Mesothelial cell of epicardium (in vitro differentiated cells): ENCODE results near the gene CACNA1B. TPM values are rescaled to one million over a fixed set of nuclear protein-coding genes. Genes with fewer than 3 reads are reported as not detected.
A peak's percentile ranks its signal among the peaks of the same experiment; 100 is the strongest.
"Not testable (repeated sequence)": the region's sequence is repeated elsewhere in the genome, so short reads cannot be mapped to it uniquely, and the experiment has no call there.

Experiments
- DNase-seq, 2 experiments: peaks; one replicate each; pipeline ENCODE4 v3.0.0; 2021; ENCODE audit warnings: low spot score in 2 of 2; ENCODE audit not compliant: unreplicated experiment in 2 of 2
- H3K27ac Mint-ChIP-seq: 2 replicates; pipeline ENCODE4 v1.8.0; 2021; ENCODE audit warnings: mixed read lengths
- H3K27me3 Mint-ChIP-seq: 2 replicates; pipeline ENCODE4 v1.8.0; 2021; ENCODE audit warnings: low read depth, mixed read lengths
- H3K36me3 Mint-ChIP-seq: 2 replicates; pipeline ENCODE4 v1.8.0; 2021; ENCODE audit warnings: mixed read lengths
- H3K4me1 Mint-ChIP-seq: 2 replicates; pipeline ENCODE4 v1.8.0; 2021; ENCODE audit warnings: mixed read lengths
- H3K4me3 Mint-ChIP-seq: 2 replicates; pipeline ENCODE4 v1.8.0; 2021; ENCODE audit warnings: mild to moderate bottlenecking, moderate library complexity, mixed read lengths
- H3K9me3 Mint-ChIP-seq: 2 replicates; pipeline ENCODE4 v1.8.0; 2021; ENCODE audit warnings: mixed read lengths
- CTCF ChIP-seq: fragments of 200-600 bp; sonication (generic); IDR thresholded peaks from one replicate; pipeline ENCODE4 v1.5.0; 2021; ENCODE audit warnings: antibody characterized with exemption; ENCODE audit not compliant: unreplicated experiment
- microRNA-seq: library from miRNA; unstranded; fragments of <30 nt; microRNA quantifications from one replicate; pipeline ENCODE4 v1.2.0, GENCODE V29; 2021; ENCODE audit warnings: inconsistent platforms, mixed read lengths
- total RNA-seq: library from RNA; stranded (reverse); gene quantifications from 3 replicates; pipeline ENCODE4 v1.2.1, GENCODE V29; 2021

CACNA1B gene
- total RNA-seq, 1 donor from 2014 or later: 0.87 TPM

GRCh38 chr9:138142528-138143244 lies 265.1 kb downstream of the CACNA1B start:
- not testable (repeated sequence) for H3K27ac Mint-ChIP-seq, DNase-seq, H3K4me1 Mint-ChIP-seq, H3K36me3 Mint-ChIP-seq, H3K9me3 Mint-ChIP-seq, H3K27me3 Mint-ChIP-seq, H3K4me3 Mint-ChIP-seq

DNA sequence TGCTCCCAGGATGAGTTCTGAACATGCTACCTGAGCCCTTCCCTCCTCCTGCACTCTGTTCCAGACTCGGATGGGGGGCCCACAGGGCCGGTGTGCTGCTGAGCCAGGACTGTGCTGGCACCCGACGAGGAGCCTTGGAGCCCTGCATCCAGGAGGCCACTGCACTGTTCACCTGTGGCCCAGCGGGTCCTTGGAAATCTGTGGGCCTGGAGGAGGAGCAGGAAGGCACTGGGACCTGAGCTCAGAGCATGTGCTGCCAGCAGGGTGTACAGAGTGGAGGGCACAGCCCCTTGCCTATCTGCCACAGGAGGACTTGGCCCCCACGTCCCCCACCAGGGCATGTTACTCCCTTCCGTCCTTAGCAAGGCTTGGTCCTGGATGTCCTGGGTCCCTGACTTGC lies 265.9 kb downstream of the CACNA1B start:
- not testable (repeated sequence) for H3K9me3 Mint-ChIP-seq, DNase-seq, H3K4me3 Mint-ChIP-seq, H3K4me1 Mint-ChIP-seq, H3K27ac Mint-ChIP-seq, H3K36me3 Mint-ChIP-seq
- peaks cover 12% of the 10 kb centered on the region for H3K27me3 Mint-ChIP-seq

GRCh38 chr9:138147556-138147955 lies 270.0 kb downstream of the CACNA1B start:
- H3K27me3 Mint-ChIP-seq, H3K9me3 Mint-ChIP-seq, H3K4me1 Mint-ChIP-seq, H3K27ac Mint-ChIP-seq, H3K36me3 Mint-ChIP-seq: not testable (repeated sequence)
- H3K4me3 Mint-ChIP-seq: peak overlapping the region; percentile 13
- peak; percentile 53 to 68 for DNase-seq
- peak; percentile 49 for TF ChIP-seq CTCF

- peak; percentile 75 for TF ChIP-seq CTCF
- H3K36me3 Mint-ChIP-seq, H3K4me1 Mint-ChIP-seq, H3K27me3 Mint-ChIP-seq, H3K9me3 Mint-ChIP-seq, H3K27ac Mint-ChIP-seq: not testable (repeated sequence)
- peak overlapping the region; percentile 87 for H3K4me3 Mint-ChIP-seq
- peak in 1 of 2 experiments; percentile 53 for DNase-seq
Observed at GRCh38 chr9:138149672-138150656, 272.4 kb downstream of the CACNA1B start.

DNA sequence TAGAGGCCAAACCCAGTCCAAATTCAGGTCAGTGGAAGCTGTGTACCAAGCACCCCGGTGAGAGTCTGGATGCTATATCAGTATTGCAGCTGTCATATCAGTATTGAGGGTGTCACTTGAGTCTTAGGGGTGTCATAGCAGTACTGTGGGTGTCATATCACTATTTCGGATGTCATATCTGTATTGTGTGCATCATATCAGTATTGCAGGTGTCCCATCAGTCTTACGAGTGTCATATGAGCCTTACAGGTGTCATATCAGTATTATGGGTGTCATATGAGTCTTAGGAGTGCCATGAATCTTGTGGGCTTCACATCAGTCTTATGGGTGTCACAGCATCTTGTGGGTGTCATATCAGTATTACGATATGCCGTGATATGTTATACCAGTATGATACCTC lies 278.2 kb downstream of the CACNA1B start:
- not testable (repeated sequence) for H3K36me3 Mint-ChIP-seq, DNase-seq

GRCh38 chr9:138166793-138167192 lies 289.2 kb downstream of the CACNA1B start:
- not testable (repeated sequence) for H3K27ac Mint-ChIP-seq, H3K4me3 Mint-ChIP-seq, H3K36me3 Mint-ChIP-seq

More for the DNA sequence above, 278.2 kb downstream of the CACNA1B start:
- H3K27me3 Mint-ChIP-seq, H3K4me1 Mint-ChIP-seq, H3K27ac Mint-ChIP-seq, H3K4me3 Mint-ChIP-seq: not testable (repeated sequence)
- H3K9me3 Mint-ChIP-seq: peaks cover 13% of the 10 kb centered on the region

More at GRCh38 chr9:138166793-138167192, 289.2 kb downstream of the CACNA1B start:
- H3K27me3 Mint-ChIP-seq, DNase-seq, H3K4me1 Mint-ChIP-seq: not testable (repeated sequence)
- peaks cover 21% of the 10 kb centered on the region for H3K9me3 Mint-ChIP-seq

Small RNAs within 50 kb of the gene (microRNA-seq; reads per million reads assigned to microRNA genes)
- gene MIR602: not detected
